Liver (tissue), 9 donors: ENCODE results near the gene ADAMTS3. TPM values are rescaled to one million over a fixed set of nuclear protein-coding genes. Genes with fewer than 3 reads are reported as not detected.

Experiments
- DNase-seq: peaks from one replicate; pipeline ENCODE4 v3.0.0-alpha.2; 2017; ENCODE audit warnings: low spot score
- H3K27ac ChIP-seq, 2 donors: one replicate each; pipeline ENCODE4 v1.7.0; 2013; ENCODE audit warnings: inconsistent platforms in 2 of 2, low read length in 2 of 2, control low read depth in 1 of 2, low read depth in 1 of 2, mild to moderate bottlenecking in 1 of 2
- H3K27me3 ChIP-seq, 4 donors: one replicate each; pipeline versions ENCODE4 v1.6.1 to v1.7.0; 2013; ENCODE audit warnings: low read length in 3 of 4, inconsistent platforms in 1 of 4, mild to moderate bottlenecking in 1 of 4, moderate library complexity in 1 of 4; ENCODE audit not compliant: control insufficient read depth in 4 of 4, insufficient read depth in 4 of 4
- H3K36me3 ChIP-seq, 4 donors: one replicate each; pipeline versions ENCODE4 v1.6.1 to v1.7.0; 2013; ENCODE audit warnings: low read length in 3 of 4, mild to moderate bottlenecking in 3 of 4, low read depth in 1 of 4, moderate library complexity in 1 of 4; ENCODE audit not compliant: control insufficient read depth in 4 of 4, insufficient read depth in 3 of 4
- H3K4me1 ChIP-seq, 4 donors: one replicate each; pipeline versions ENCODE4 v1.6.1 to v1.7.0; 2013; ENCODE audit warnings: low read length in 3 of 4, mild to moderate bottlenecking in 3 of 4, moderate library complexity in 1 of 4; ENCODE audit not compliant: control insufficient read depth in 4 of 4, insufficient read depth in 4 of 4
- H3K4me3 ChIP-seq, 3 donors: one replicate each; pipeline versions ENCODE4 v1.6.1 to v1.7.0; 2013; ENCODE audit warnings: low read length in 3 of 3, control low read depth in 1 of 3, low read depth in 1 of 3, mild to moderate bottlenecking in 1 of 3
- H3K9ac ChIP-seq, 2 donors: one replicate each; pipeline ENCODE4 v1.7.0; 2013; ENCODE audit warnings: low read length in 2 of 2, mild to moderate bottlenecking in 2 of 2, moderate library complexity in 2 of 2, control low read depth in 1 of 2, low read depth in 1 of 2
- H3K9me3 ChIP-seq, 4 donors: one replicate each; pipeline versions ENCODE4 v1.6.1 to v1.7.0; 2013; ENCODE audit warnings: low read length in 3 of 4; ENCODE audit not compliant: control insufficient read depth in 4 of 4
- ATF3 ChIP-seq: IDR thresholded peaks from 2 replicates; pipeline ENCODE4 v1.6.1; 2016; ENCODE audit warnings: antibody characterized with exemption
- FOXA1 ChIP-seq: IDR thresholded peaks from 2 replicates; pipeline ENCODE4 v1.6.1; 2016; ENCODE audit warnings: antibody characterized with exemption
- FOXA2 ChIP-seq: IDR thresholded peaks from 2 replicates; pipeline ENCODE4 v1.6.1; 2016; ENCODE audit warnings: antibody characterized with exemption
- GABPA ChIP-seq, 2 donors: IDR thresholded peaks in 1 of 2; conservative IDR thresholded peaks in 1 of 2; 2 replicates each; pipeline ENCODE4 v1.6.1; 2016; ENCODE audit warnings: antibody characterized with exemption in 2 of 2, mild to moderate bottlenecking in 1 of 2, moderate library complexity in 1 of 2
- HNF4A ChIP-seq, 2 donors: conservative IDR thresholded peaks; 2 replicates each; pipeline ENCODE4 v1.6.1; 2016; ENCODE audit warnings: antibody characterized with exemption in 2 of 2, mild to moderate bottlenecking in 2 of 2
- HNF4G ChIP-seq: IDR thresholded peaks from 2 replicates; pipeline ENCODE4 v1.6.1; 2016; ENCODE audit warnings: antibody characterized with exemption
- JUND ChIP-seq, 2 donors: IDR thresholded peaks; 2 replicates each; pipeline ENCODE4 v1.6.1; 2016; ENCODE audit warnings: antibody characterized with exemption in 2 of 2
- RAD21 ChIP-seq, 2 donors: IDR thresholded peaks; 2 replicates each; pipeline ENCODE4 v1.6.1; 2016; ENCODE audit warnings: antibody characterized with exemption in 2 of 2, mild to moderate bottlenecking in 2 of 2
- RXRA ChIP-seq, 2 donors: IDR thresholded peaks; 2 replicates each; pipeline ENCODE4 v1.6.1; 2017 to 2018; ENCODE audit warnings: antibody characterized with exemption in 2 of 2, mild to moderate bottlenecking in 1 of 2
- SP1 ChIP-seq: IDR thresholded peaks from 2 replicates; pipeline ENCODE4 v1.6.1; 2018; ENCODE audit warnings: antibody characterized with exemption, mild to moderate bottlenecking
- TAF1 ChIP-seq: conservative IDR thresholded peaks from 2 replicates; pipeline ENCODE4 v1.6.1; 2016; ENCODE audit warnings: antibody characterized with exemption, mild to moderate bottlenecking
- YY1 ChIP-seq: IDR thresholded peaks from 2 replicates; pipeline ENCODE4 v1.6.1; 2016; ENCODE audit warnings: antibody characterized with exemption, mild to moderate bottlenecking
- WGBS: extraction: QIAGEN DNeasy Blood & Tissue Kit; methylation state at CpG from one replicate; pipeline ENCODE4 v1.1.7; 2013; 5-methylcytosine and 5-hydroxymethylcytosine counted together
- polyA plus RNA-seq, 2 donors: library from polyadenylated mRNA; stranded (reverse) in 1 of 2; unstranded in 1 of 2; fragments of 200-250 nt in 1 of 2; fragments of >200 nt in 1 of 2; fragmentation: Nextera tagmentation in 1 of 2; extraction: Ambion mirVana in 1 of 2; gene quantifications; one replicate each; pipeline versions ENCODE4 v1.2.1 to v1.2.3, GENCODE V29; 2013 to 2015
- total RNA-seq, 2 donors: library from RNA; depleted of rRNA; stranded (reverse); fragments of >200 nt; gene quantifications; one replicate each; pipeline ENCODE4 v1.2.3, GENCODE V29; 2014
- TF ChIP-seq, protein P1 (sequence below): IDR thresholded peaks from 2 replicates; pipeline ENCODE4 v1.6.1; 2016; ENCODE audit warnings: antibody characterized with exemption, mild to moderate bottlenecking
- TF ChIP-seq, protein P2 (sequence below): IDR thresholded peaks from 2 replicates; pipeline ENCODE4 v1.6.1; 2016; ENCODE audit warnings: antibody characterized with exemption
- donor health status: healthy.
- donor health status: healthy.
- donor health status: healthy.
- donor health status: healthy.
- donor health status: healthy.

The ADAMTS3 gene
- total and polyA plus RNA-seq, 4 donors = 0.12 to 1.9 (median 0.25) TPM; not detected in 1

GRCh38 chr4:72582853-72583252 lies 13.8 kb upstream of the ADAMTS3 start:
- H3K27me3 ChIP-seq = no peaks in the 10 kb centered on the region
- H3K9me3 ChIP-seq = no peaks in the 10 kb centered on the region
- no peak for TF ChIP-seq FOXA1
- H3K9ac ChIP-seq = no peak overlapping the region
- WGBS = 1% methylated on average over 2 of the region's 2 CpGs
- DNase-seq = no peak
- no peak overlapping the region for H3K27ac ChIP-seq
- peaks cover 0 to 6% (median 3%) of the 10 kb centered on the region in 4 donors for H3K4me1 ChIP-seq
- no peak overlapping the region for H3K4me3 ChIP-seq
- H3K36me3 ChIP-seq = no peaks in the 10 kb centered on the region

DNA sequence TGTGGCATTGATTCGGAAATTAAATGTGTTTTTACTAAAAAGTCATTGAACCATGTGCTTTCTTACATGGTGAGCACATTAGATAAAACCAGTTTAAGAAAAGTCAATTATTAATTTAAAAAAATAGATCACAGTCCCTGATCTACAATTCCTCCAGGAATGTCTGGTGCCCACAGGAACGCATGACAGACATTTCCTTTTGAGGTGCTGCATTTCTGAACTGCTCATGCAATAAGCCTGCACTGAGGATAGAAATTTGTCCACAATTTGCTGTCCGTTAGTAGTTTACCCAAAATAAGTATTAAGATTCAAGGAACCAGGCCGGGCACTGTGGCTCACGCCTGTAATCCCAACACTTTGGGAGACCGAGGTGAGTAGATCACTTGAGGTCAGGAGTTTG lies 8.2 kb upstream of the ADAMTS3 start:
- WGBS = 93% methylated on average over 6 of the region's 6 CpGs

DNA sequence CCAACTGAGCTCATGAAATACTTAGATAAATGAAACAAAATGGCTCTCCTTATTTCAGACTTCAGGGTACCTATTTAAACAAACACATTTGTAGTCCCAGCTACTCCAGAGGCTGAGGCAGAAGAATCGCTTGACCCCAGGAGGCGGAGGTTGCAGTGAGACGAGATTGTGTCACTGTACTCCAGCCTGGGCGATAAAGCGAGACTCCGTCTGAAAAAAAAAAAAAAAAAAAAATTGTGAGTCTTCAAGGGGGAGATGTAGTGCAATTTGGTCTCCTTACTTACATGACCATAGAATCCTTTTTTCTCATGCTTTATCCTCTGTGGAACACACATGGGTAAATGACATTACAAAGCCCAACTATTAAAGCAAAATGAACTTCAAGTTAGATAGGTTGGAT lies 2.3 kb upstream of the ADAMTS3 start:
- no peak for TF ChIP-seq HNF4G
- TF ChIP-seq GABPA (IDR thresholded peaks at IDR 0.05 in 1 of 2, conservative IDR thresholded peaks at IDR 0.05 in 1 of 2) = no peak
- no peak for TF ChIP-seq SP1
- TF ChIP-seq, protein P1, sequence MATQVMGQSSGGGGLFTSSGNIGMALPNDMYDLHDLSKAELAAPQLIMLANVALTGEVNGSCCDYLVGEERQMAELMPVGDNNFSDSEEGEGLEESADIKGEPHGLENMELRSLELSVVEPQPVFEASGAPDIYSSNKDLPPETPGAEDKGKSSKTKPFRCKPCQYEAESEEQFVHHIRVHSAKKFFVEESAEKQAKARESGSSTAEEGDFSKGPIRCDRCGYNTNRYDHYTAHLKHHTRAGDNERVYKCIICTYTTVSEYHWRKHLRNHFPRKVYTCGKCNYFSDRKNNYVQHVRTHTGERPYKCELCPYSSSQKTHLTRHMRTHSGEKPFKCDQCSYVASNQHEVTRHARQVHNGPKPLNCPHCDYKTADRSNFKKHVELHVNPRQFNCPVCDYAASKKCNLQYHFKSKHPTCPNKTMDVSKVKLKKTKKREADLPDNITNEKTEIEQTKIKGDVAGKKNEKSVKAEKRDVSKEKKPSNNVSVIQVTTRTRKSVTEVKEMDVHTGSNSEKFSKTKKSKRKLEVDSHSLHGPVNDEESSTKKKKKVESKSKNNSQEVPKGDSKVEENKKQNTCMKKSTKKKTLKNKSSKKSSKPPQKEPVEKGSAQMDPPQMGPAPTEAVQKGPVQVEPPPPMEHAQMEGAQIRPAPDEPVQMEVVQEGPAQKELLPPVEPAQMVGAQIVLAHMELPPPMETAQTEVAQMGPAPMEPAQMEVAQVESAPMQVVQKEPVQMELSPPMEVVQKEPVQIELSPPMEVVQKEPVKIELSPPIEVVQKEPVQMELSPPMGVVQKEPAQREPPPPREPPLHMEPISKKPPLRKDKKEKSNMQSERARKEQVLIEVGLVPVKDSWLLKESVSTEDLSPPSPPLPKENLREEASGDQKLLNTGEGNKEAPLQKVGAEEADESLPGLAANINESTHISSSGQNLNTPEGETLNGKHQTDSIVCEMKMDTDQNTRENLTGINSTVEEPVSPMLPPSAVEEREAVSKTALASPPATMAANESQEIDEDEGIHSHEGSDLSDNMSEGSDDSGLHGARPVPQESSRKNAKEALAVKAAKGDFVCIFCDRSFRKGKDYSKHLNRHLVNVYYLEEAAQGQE = no peak
- no peak for TF ChIP-seq RXRA (IDR thresholded peaks at IDR 0.05)
- no peak for TF ChIP-seq TAF1
- TF ChIP-seq ATF3 = no peak
- no peak for TF ChIP-seq FOXA1
- TF ChIP-seq, protein P2, sequence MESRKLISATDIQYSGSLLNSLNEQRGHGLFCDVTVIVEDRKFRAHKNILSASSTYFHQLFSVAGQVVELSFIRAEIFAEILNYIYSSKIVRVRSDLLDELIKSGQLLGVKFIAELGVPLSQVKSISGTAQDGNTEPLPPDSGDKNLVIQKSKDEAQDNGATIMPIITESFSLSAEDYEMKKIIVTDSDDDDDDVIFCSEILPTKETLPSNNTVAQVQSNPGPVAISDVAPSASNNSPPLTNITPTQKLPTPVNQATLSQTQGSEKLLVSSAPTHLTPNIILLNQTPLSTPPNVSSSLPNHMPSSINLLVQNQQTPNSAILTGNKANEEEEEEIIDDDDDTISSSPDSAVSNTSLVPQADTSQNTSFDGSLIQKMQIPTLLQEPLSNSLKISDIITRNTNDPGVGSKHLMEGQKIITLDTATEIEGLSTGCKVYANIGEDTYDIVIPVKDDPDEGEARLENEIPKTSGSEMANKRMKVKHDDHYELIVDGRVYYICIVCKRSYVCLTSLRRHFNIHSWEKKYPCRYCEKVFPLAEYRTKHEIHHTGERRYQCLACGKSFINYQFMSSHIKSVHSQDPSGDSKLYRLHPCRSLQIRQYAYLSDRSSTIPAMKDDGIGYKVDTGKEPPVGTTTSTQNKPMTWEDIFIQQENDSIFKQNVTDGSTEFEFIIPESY = no peak
- TF ChIP-seq YY1 = no peak
- TF ChIP-seq JUND (IDR thresholded peaks at IDR 0.05) = no peak
- no peak for TF ChIP-seq FOXA2
- no peaks in the 10 kb centered on the region for H3K36me3 ChIP-seq
- peaks cover 4 to 13% (median 9%) of the 10 kb centered on the region in 4 donors for H3K4me1 ChIP-seq
- H3K27ac ChIP-seq = no peak overlapping the region
- H3K4me3 ChIP-seq = no peak overlapping the region
- no peak overlapping the region for H3K9ac ChIP-seq
- 85% methylated on average over 6 of the region's 6 CpGs for WGBS
- no peak for DNase-seq
- no peaks in the 10 kb centered on the region for H3K9me3 ChIP-seq
- H3K27me3 ChIP-seq = no peaks in the 10 kb centered on the region

More for the DNA sequence above, 8.2 kb upstream of the ADAMTS3 start:
- H3K27me3 ChIP-seq = no peaks in the 10 kb centered on the region
- no peaks in the 10 kb centered on the region for H3K36me3 ChIP-seq
- no peak for DNase-seq
- H3K9ac ChIP-seq = no peak overlapping the region
- H3K4me3 ChIP-seq = no peak overlapping the region
- TF ChIP-seq FOXA2 = no peak
- TF ChIP-seq RAD21 (IDR thresholded peaks at IDR 0.05) = no peak
- TF ChIP-seq GABPA (IDR thresholded peaks at IDR 0.05 in 1 of 2, conservative IDR thresholded peaks at IDR 0.05 in 1 of 2) = no peak
- no peak for TF ChIP-seq ATF3
- TF ChIP-seq HNF4G = no peak
- no peak for TF ChIP-seq HNF4A (conservative IDR thresholded peaks at IDR 0.05)
- no peak overlapping the region for H3K27ac ChIP-seq
- no peaks in the 10 kb centered on the region for H3K9me3 ChIP-seq
- no peaks in the 10 kb centered on the region for H3K4me1 ChIP-seq
